ENCODE measurements around the gene ANO2. TPM values are rescaled to one million over a fixed set of nuclear protein-coding genes. Genes with fewer than 3 reads are reported as not detected.

ANO2 gene
- total RNA-seq, 1 donor from 2014 or later, result 1.5 TPM

- peak; percentile 48 for DNase-seq (ENCODE audit: low read depth)
- Histone ChIP-seq H3K27me3 (ENCODE audit: control insufficient read depth, insufficient read depth, low read length) (no peaks in the 10 kb centered on the region), H3K36me3 (ENCODE audit: control insufficient read depth, insufficient read depth, low read length) (no peaks in the 10 kb centered on the region), H3K4me3 (ENCODE audit: low read depth, low read length) (no peak overlapping the region)
- TF ChIP-seq, protein P1, sequence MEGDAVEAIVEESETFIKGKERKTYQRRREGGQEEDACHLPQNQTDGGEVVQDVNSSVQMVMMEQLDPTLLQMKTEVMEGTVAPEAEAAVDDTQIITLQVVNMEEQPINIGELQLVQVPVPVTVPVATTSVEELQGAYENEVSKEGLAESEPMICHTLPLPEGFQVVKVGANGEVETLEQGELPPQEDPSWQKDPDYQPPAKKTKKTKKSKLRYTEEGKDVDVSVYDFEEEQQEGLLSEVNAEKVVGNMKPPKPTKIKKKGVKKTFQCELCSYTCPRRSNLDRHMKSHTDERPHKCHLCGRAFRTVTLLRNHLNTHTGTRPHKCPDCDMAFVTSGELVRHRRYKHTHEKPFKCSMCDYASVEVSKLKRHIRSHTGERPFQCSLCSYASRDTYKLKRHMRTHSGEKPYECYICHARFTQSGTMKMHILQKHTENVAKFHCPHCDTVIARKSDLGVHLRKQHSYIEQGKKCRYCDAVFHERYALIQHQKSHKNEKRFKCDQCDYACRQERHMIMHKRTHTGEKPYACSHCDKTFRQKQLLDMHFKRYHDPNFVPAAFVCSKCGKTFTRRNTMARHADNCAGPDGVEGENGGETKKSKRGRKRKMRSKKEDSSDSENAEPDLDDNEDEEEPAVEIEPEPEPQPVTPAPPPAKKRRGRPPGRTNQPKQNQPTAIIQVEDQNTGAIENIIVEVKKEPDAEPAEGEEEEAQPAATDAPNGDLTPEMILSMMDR (IDR thresholded peaks at IDR 0.05; ENCODE audit: insufficient read depth, low read length, poor library complexity, severe bottlenecking), result no peak
Measured at GRCh38 chr12:5746036-5746908, 198.8 kb downstream of the ANO2 start.

GRCh38 chr12:5745251-5745888 lies 199.7 kb downstream of the ANO2 start:
- H3K27me3 ChIP-seq (ENCODE audit: control insufficient read depth, insufficient read depth, low read length), result no peaks in the 10 kb centered on the region
- TF ChIP-seq, protein P1 (IDR thresholded peaks at IDR 0.05; ENCODE audit: insufficient read depth, low read length, poor library complexity, severe bottlenecking), result peak; percentile 90
- no peak overlapping the region for H3K4me3 ChIP-seq (ENCODE audit: low read depth, low read length)
- peak; percentile 18 for DNase-seq (ENCODE audit: low read depth)
- no peaks in the 10 kb centered on the region for H3K36me3 ChIP-seq (ENCODE audit: control insufficient read depth, insufficient read depth, low read length)

GRCh38 chr12:5742258-5742657 lies 202.8 kb downstream of the ANO2 start:
- no peak for DNase-seq (ENCODE audit: low read depth)
- Histone ChIP-seq H3K36me3 (ENCODE audit: control insufficient read depth, insufficient read depth, low read length) (no peaks in the 10 kb centered on the region), H3K4me3 (ENCODE audit: low read depth, low read length) (no peak overlapping the region), H3K27me3 (ENCODE audit: control insufficient read depth, insufficient read depth, low read length) (no peaks in the 10 kb centered on the region)
- TF ChIP-seq, protein P1 (IDR thresholded peaks at IDR 0.05; ENCODE audit: insufficient read depth, low read length, poor library complexity, severe bottlenecking), result no peak

GRCh38 chr12:5739917-5740316 lies 205.1 kb downstream of the ANO2 start:
- Histone ChIP-seq H3K36me3 (ENCODE audit: control insufficient read depth, insufficient read depth, low read length) (no peaks in the 10 kb centered on the region), H3K27me3 (ENCODE audit: control insufficient read depth, insufficient read depth, low read length) (no peaks in the 10 kb centered on the region), H3K4me3 (ENCODE audit: low read depth, low read length) (no peak overlapping the region)
- DNase-seq (ENCODE audit: low read depth), result no peak
- TF ChIP-seq, protein P1 (IDR thresholded peaks at IDR 0.05; ENCODE audit: insufficient read depth, low read length, poor library complexity, severe bottlenecking), result no peak

DNA sequence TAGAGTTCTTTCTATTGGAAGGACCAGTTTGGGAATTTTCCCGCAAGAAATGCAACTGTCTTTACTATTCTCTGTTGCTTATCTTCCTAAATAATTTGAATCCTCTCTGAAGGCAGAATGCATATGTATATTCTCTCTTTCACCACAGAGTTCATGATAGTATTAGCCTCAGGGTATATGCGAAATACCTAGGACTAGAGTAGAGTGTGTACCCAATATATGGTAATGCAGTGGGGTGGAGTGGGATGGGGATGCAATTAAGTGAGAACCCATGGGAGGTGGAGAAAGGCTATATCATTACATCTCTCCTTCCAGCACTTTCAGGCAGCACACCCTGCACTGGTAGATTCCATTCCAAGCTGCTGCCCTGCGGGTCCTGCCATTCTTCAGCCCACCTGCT lies 207.3 kb downstream of the ANO2 start:
- H3K4me3 ChIP-seq (ENCODE audit: low read depth, low read length), result no peak overlapping the region
- no peak for DNase-seq (ENCODE audit: low read depth)
- TF ChIP-seq, protein P1 (IDR thresholded peaks at IDR 0.05; ENCODE audit: insufficient read depth, low read length, poor library complexity, severe bottlenecking), result no peak
- no peaks in the 10 kb centered on the region for H3K36me3 ChIP-seq (ENCODE audit: control insufficient read depth, insufficient read depth, low read length)
- H3K27me3 ChIP-seq (ENCODE audit: control insufficient read depth, insufficient read depth, low read length), result no peaks in the 10 kb centered on the region
